DMS79 treated with DMSO at 0.1 percent for 48 hours (cell line): ENCODE measurements around the gene DCDC2.
"Not testable (repeated sequence)": the region's sequence is repeated elsewhere in the genome, so short reads cannot be mapped to it uniquely, and the experiment has no call there.

ENCODE experiments used
- DNase-seq: peaks from one replicate; lab custom pipeline; 2025; lab: John Stamatoyannopoulos, UW

DCDC2 gene

DNA sequence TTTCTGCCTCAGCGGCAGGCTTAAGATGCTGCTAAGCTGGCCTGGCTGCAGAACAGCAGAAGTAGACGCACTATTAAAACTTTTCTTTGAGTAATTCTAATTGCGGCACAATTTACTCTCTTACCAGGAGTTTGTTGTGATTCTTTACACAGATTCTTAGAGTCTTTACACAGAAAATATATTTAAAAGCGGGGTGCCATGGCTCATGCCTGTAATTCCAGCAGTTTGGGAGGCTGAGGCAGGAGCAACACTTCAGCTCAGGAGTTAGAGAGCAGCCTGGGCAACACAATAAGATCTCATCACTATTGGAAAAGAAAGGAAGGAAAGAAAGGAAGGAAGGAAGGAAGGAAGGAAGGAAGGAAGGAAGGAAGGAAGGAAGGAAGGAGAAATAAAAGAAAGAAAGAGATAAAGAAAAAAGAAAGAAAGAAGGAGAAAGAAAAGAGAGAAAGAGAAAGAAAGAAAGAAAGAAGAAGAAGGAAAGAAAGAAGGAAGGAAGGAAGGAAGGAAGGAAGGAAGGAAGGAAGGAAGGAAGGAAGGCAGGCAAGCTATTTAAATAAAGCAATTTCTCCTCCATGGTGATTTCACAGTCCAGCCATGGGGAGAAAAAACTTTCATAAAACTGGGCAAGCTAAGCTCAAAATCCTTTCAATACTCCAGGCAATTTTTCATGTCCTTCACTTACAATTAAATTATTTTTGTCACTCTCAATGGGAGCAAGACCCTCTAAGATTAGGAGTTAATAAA, 23.8 kb upstream of the DCDC2 start:
- DNase-seq: no peak

GRCh38 chr6:24378473-24379097, 20.7 kb upstream of the DCDC2 start:
- no peak for DNase-seq

DNA sequence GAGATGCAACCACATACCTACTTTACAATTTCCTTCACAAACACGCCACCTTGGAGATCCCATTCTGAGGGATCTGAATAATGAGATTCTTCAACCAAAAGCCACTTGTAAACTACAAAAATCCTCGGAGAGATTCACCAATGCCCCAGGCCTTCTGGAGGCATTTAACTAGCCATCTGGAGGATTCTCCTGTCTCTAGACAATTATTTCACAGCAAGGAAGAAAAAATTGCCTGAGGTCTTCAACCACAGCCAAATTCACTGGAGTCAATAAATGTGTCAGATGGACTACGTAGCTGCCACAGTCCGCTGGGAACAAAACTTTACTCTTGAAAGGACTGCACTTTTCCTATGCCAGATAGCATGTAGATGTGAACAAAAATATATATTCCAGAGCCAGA, 19.0 kb upstream of the DCDC2 start:
- DNase-seq: no peak

DNA sequence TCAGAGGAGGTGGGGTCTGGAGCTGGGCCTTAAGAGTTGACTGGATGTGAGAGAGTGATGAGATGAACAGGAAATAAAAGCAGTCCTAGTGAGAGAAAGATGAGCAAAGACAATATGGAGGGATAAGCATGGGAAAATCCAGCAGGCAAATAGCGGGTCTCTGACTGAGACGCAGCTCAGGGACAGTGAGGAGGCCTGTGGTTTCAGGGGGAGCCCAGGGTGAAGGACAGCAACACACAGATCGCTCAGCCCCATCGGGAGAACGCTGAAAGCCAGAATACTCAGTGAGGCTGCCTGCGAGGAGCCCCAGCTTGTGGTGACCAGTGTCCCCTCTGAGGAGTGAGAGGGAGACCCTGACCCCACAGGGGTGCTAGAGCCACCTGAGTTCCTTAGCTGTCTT, 16.8 kb upstream of the DCDC2 start:
- DNase-seq: no peak

GRCh38 chr6:24365103-24365633, 7.3 kb upstream of the DCDC2 start:
- not testable (repeated sequence) for DNase-seq

DNA sequence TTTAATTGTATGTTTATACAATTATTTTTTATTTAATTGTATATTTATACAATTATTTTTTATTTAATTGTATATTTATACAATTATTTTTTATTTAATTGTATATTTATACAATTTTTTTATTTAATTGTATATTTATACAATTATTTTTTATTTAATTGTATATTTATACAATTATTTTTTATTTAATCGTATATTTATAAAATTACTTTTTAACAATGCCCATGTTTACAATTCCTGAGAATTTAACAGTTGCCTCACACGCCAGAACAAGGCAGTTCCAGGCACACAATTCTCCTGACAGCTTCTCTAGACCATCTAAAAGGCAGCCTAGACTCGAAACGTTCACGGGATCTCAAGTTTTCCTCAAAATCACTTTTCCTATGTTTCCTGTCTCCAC, 4.5 kb upstream of the DCDC2 start:
- DNase-seq: not testable (repeated sequence)

DNA sequence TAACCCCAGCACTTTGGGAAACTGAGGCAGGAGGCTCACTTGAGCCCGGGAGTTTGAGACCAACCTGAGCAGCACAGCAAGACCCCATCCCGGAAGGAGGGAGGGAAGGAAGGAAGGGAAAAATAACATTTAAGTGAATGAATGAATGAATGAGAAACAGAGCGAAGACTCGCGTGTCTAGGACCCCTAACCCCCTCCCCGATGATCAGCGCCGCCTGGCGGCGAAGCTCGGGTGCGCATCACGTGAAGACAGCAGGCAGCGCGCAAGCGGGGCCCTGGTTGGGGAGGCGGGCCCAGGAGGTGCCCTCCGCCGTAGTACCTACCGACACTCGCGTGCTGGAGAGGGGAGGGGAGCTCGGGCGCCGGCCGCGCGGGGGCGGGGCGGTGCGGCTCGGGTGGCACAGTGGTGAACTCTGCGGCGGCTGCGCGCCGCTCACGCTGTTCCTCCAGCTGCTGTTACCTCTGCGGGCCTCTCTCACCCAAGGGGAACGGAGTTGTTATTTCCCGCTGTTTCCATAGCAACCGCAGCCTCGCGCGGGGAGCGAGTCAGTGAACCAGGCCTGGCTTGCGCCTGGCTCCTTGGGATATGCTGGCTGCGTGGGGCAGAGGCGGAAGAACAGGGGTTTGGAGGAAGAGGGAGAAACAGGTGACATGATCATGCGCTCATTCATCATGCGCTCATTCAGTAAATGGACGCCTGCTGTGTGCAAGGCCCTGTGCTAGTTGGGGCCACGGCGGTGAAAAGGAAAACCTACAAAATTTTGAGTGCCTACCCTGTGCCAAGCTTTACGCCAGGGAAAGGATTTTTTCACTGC, 2.0 kb upstream of the DCDC2 start:
- peak; percentile 84 for DNase-seq

- no peak for DNase-seq
These were observed 461 bp upstream of the DCDC2 start for GRCh38 chr6:24358219-24358821.

- DNase-seq: no peak
These were observed 1.4 kb downstream of the DCDC2 start for GRCh38 chr6:24356310-24356973.

DNA sequence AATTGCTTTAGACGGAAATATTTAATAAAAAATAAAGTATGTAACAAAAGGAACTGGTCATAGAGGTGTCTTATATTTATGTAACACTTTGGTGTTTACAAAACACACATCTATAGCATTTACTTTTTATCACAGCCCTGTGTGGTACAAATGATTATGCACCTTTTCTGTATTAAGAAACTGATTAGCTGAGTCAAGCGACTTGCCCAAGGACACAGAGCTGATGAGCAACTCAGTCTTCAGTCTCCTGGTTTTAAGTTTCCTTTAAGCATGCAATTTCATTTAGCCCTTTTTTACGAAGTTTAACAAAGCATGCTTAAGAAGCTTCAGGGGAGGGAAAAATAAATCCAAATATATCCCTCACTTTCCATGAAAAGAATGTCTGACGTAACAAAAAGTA, 2.5 kb downstream of the DCDC2 start:
- DNase-seq: no peak

DNA sequence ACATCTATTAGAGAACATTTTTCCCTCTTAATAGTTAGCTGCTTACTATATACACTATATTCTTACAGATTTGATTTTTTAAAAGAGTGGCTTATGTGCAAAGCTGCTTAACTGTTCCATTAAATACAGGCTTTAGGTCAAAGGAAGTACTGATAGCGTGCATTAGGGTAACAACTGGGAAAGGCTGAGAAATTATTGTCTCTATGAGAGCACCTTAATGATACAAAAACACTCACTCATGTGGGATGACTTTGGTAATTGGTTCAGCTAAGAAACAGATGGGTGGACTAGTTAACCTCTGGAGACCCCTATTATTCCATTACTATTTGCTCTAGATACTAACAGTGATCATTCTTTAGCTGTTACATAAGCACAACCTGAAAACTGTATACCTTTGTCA, 4.0 kb downstream of the DCDC2 start:
- DNase-seq: no peak

DNA sequence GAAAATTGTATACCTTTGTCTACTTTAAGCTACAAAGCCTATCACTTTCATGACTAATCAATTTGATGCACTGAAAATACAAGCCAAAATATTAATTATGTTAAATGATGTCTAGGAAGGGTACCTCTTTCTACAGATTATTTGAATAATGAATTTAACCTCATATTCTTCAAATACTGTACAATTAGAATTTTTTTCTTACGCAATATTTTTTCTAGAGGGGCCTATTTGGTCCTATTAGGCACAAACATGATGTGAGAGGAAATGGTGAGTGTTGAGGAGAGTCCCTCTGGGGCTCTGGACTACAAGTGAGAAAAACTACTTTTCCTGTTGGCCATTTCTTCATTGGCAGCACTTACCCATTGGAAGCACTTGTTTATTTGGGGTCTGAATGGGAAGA, 5.4 kb downstream of the DCDC2 start:
- no peak for DNase-seq

- no peak for DNase-seq
These were observed 12.9 kb downstream of the DCDC2 start for GRCh38 chr6:24344976-24345375.

GRCh38 chr6:24340998-24341938, 16.6 kb downstream of the DCDC2 start:
- DNase-seq: no peak

DNA sequence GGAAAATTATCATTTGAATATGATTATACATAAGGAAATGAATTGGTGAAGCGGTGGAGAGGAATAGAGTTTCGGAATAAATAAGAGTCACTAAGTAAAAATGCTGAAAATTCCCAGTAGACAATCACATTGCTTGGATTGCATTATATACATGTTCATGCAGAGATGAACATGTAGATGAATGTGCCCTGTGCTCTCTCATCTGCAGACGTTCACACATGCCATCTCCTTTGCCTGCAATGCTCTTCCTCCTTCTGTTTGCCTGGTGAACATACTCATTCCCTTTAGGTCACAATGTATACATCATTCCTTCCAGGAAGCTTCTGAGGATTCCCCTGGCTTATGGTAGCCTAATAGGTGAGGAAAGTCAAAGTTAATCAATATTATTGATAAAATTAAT, 17.9 kb downstream of the DCDC2 start:
- DNase-seq: no peak

GRCh38 chr6:24334285-24334684, 23.6 kb downstream of the DCDC2 start:
- DNase-seq: no peak

- DNase-seq: no peak
These were observed 25.5 kb downstream of the DCDC2 start for GRCh38 chr6:24332317-24332716.

DNA sequence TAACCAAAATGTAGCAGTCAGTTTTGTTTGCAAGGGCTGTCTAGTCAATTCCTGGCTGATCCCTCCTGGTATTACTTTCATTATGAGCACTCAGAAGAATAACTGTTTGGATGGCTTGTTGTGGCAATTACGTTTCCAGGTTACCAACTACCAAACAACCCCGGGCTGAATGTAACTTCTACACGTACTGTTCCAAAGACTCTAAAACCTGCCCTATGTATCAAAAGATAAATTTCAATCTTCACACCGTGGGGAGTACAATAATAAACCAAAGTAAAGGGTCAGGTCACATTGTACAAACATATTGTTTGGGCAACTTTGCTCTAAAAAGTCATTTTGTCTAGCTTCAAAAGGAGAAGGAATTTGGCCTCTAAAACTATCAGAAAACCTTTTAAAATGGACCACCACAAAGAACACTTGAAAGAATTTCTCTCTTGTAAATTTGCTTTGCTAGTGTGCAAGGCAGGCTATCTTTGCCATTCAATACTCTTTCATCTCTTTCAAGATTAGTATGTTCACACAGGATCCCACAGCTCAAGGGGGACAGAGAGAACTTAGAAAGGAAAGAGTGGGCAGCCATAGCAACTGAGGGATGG, 27.6 kb downstream of the DCDC2 start:
- DNase-seq: no peak

GRCh38 chr6:24329451-24329850, 28.4 kb downstream of the DCDC2 start:
- no peak for DNase-seq

GRCh38 chr6:24329022-24329421, 28.8 kb downstream of the DCDC2 start:
- no peak for DNase-seq
